Astrocyte of the spinal cord (primary cell): ENCODE measurements around the gene TGM1.

Experiments
- DNase-seq: peaks from one replicate; pipeline ENCODE4 v3.0.0; 2011; ENCODE audit warnings: low read depth, low spot score
- H3K4me3 ChIP-seq: 2 replicates; pipeline ENCODE4 v1.5.1; 2011; ENCODE audit warnings: low read depth, mild to moderate bottlenecking, low read length, moderate library complexity
- in situ Hi-C: cut with HindIII; loops from 2 replicates; pipeline ENCODE4 v1.10.0; 2017; ENCODE audit warnings: low sequenced_read_pairs
- TF ChIP-seq, protein P1 (sequence below): IDR thresholded peaks from 2 replicates; pipeline ENCODE4 v1.5.1; 2012; ENCODE audit warnings: low read depth, mild to moderate bottlenecking, low read length, inconsistent platforms

Gene TGM1

DNA sequence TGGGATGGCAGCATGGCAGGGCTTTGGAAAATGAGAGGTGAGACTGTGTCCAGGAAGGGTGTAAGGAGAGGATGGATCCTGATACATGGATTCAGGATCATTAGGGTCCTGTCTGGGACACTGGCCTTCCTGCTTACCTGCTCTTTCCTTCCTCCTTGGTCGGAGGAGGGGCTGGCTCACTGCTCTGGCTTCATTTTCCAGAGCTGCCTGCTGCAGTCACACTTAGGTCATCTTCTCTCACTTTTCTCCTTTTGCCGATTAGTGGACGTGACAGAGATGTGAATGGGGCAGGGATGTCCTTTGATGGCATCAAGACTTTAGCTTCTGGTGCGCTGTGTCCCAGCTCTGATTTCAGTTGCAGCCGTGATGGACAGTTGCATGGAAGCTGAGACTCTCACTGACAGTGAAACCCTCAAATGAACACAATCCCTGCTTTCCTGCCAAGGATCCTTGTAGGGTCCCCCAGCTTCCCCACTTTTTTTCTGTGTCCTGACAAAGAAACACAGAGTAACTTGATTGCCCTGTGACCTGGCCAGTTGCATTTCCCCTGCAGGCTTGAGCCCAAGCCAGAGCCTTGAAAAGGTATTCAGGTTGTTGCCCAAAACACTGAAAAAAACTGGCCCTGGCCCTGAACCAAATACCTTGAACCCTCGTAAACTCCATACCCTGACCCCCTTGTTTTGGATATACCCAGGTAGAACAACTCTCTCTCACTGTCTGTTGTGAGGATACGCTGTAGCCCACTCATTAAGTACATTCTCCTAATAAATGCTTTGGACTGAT lies 45.6 kb upstream of the TGM1 start:
- DNase-seq, result no peak
- TF ChIP-seq, protein P1, sequence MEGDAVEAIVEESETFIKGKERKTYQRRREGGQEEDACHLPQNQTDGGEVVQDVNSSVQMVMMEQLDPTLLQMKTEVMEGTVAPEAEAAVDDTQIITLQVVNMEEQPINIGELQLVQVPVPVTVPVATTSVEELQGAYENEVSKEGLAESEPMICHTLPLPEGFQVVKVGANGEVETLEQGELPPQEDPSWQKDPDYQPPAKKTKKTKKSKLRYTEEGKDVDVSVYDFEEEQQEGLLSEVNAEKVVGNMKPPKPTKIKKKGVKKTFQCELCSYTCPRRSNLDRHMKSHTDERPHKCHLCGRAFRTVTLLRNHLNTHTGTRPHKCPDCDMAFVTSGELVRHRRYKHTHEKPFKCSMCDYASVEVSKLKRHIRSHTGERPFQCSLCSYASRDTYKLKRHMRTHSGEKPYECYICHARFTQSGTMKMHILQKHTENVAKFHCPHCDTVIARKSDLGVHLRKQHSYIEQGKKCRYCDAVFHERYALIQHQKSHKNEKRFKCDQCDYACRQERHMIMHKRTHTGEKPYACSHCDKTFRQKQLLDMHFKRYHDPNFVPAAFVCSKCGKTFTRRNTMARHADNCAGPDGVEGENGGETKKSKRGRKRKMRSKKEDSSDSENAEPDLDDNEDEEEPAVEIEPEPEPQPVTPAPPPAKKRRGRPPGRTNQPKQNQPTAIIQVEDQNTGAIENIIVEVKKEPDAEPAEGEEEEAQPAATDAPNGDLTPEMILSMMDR, result no peak
- no peak overlapping the region for H3K4me3 ChIP-seq
- in situ Hi-C loops, result no loop called here

DNA sequence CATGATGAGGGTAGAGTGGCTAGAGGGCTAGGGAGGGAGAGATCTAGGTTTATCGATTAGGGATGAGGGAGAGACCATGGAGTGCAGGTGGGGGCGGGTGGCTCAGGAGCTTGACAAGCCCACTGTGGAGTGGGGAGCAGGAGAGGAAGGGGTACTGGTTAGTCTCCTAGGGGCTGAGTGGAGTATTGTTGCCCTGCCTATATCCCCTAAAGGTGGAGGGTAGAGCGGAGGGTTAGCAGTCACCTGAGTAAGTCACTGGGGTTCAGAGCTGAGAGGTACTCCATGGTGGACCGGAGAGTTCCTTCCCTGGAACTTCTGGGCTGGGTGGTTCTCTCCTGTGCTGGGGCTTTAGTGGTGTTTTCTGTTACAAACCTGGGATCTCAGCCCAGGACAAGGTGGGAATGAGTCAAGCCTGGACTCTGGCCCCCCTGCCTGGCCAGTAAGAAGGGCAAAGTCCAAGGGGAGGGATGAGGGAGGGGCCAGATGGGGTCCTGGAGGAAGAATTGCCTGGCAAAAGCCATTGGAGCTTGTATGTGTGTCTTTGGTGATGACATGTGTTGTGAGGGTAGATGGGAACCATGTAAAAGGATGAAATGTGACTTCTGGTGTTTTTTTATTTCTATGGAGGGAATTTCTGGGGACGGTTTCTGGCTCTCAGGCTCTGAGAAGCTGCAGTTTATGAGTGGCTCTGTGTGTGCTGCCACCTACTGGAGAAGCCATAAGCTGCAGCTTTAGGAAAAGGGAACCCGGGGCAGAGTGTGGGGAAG lies 44.8 kb upstream of the TGM1 start, which contains the start of gene CIDEB:
Gene CIDEB (minus strand): TSS at position 403 of the 767 bp plus-strand sequence. CDS start 119 bp downstream, at position 284.
- in situ Hi-C loops, result no loop called here
- TF ChIP-seq, protein P1, result peak; percentile 97
- DNase-seq, result peak; percentile 53
- no peak within 1 kb of the TSS for H3K4me3 ChIP-seq

DNA sequence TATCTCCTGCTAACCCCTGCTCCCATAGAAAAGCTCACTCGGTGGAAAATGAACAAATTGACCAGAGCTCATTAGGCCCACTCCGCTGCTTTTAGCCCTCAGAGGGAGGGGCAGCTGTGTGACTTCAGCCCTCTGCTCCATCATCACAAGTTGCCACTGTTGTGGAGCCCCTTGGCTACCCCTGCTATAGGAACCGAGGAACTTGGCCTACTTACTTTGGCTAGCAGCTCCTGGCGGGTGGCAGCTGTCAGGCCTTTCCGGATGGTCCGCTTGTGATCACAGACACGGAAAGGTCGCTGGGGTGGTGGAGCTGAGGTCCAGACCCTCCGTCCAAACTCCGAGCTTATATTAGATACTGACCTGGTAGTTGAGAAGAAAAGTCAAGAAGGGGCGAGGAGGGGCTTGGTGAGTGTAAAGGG lies 44.2 kb upstream of the TGM1 start:
- H3K4me3 ChIP-seq, result no peak overlapping the region
- in situ Hi-C loops, result no loop called here
- TF ChIP-seq, protein P1, result no peak
- no peak for DNase-seq

DNA sequence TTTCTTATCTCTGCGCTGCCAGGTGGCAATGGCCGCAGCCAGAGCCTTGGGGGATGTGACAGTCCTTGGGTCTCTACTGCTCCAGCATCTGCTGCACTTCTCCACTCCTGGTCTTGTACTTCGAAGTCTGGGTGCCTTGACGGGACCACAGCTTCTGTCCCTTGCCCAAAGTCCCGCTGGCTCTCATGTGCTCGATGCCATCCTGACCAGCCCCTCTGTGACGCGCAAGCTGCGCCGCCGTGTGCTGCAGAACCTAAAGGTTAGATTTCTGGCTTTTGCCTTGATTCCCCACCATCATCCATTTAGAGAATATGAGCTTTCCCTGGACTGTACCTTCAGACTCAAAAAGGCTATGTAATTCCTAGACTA lies 41.0 kb upstream of the TGM1 start:
- in situ Hi-C loops, result no loop called here
- H3K4me3 ChIP-seq, result no peak overlapping the region
- TF ChIP-seq, protein P1, result no peak
- DNase-seq, result no peak

DNA sequence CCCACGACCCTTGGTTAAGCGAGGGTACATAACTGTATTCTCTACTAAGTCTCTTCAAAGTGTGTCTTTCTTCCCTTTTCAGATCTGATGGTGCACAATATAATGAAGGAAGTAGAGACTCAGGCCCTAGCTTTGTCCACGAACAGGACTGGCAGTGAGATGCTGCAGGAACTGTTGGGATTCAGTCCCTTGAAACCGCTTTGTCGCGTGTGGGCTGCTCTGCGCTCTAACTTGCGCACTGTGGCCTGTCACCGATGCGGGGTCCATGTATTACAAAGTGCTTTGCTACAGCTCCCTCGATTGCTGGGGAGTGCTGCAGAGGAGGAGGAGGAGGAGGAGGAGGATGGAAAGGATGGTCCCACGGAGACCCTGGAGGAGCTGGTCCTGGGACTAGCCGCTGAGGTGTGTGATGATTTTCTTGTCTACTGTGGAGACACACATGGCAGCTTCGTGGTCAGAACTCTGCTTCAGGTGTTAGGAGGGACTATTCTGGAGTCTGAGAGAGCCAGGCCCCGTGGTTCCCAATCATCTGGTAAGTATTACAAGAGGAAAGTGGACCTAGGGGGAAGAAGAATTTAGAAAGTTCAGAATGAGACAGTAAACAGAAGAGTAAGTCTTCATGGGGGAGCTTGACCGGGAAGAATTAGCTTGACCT lies 37.5 kb upstream of the TGM1 start:
- in situ Hi-C loops, result no loop called here
- TF ChIP-seq, protein P1, result no peak
- DNase-seq, result no peak
- peak overlapping the region; percentile 92 for H3K4me3 ChIP-seq
